PC-3 (cell line): ENCODE data around the gene PAK4. TPM values are rescaled to one million over a fixed set of nuclear protein-coding genes. Genes with fewer than 3 reads are reported as not detected.
A peak's percentile ranks its signal among the peaks of the same experiment; 100 is the strongest.

ENCODE experiments used
- ATAC-seq: fragments of 200-7000 bp; cut with Tn5 transposase; 2 replicates; pipeline ENCODE4 v1.9.1; 2020; ENCODE audit warnings: mild to moderate bottlenecking, moderate library complexity
- BruUV-seq: library from RNA; stranded (reverse); fragments of 400-500 nt; replicated peaks from 2 replicates; lab custom pipeline; 2021; lab: Mats Ljungman, UMichigan
- CTCF ChIA-PET: fragments of 300-600 bp; sonication (Branson Sonifier 250); formaldehyde crosslinking; loops from one replicate; lab custom pipeline; 2022; ENCODE audit warnings: antibody characterized with exemption; lab: Charles Lee
- POLR2A ChIA-PET: fragments of 300-600 bp; sonication (Branson Sonifier 250); formaldehyde crosslinking; loops from one replicate; lab custom pipeline; 2022; ENCODE audit warnings: antibody characterized with exemption; ENCODE audit not compliant: unreplicated experiment; lab: Charles Lee
- DNase-seq: peaks from one replicate; pipeline ENCODE4 v3.0.0-alpha.2; 2015
- H2AFZ ChIP-seq: fragments of 300-600 bp; sonication (generic); 2 replicates; pipeline ENCODE4 v1.6.0; 2016; ENCODE audit warnings: antibody characterized with exemption, low read length
- H3F3A ChIP-seq: fragments of 300-600 bp; sonication (generic); one replicate; pipeline ENCODE4 v1.6.0; 2017; ENCODE audit warnings: antibody characterized with exemption, low read length, control low read depth, mild to moderate bottlenecking; ENCODE audit not compliant: unreplicated experiment
- H3K27ac ChIP-seq: fragments of 300-600 bp; sonication (generic); 2 replicates; pipeline ENCODE4 v1.5.1; 2016; ENCODE audit warnings: mild to moderate bottlenecking, low read length
- H3K27me3 ChIP-seq: fragments of 300-600 bp; sonication (generic); 2 replicates; pipeline ENCODE4 v1.6.1; 2016; ENCODE audit warnings: low read length, mixed read lengths
- H3K36me3 ChIP-seq: fragments of 300-600 bp; sonication (generic); 2 replicates; pipeline ENCODE4 v1.6.1; 2016; ENCODE audit warnings: low read depth, mixed run types, low read length, mixed read lengths
- H3K4me1 ChIP-seq: fragments of 300-600 bp; sonication (generic); 2 replicates; pipeline ENCODE4 v1.5.1; 2016; ENCODE audit warnings: low read length; ENCODE audit not compliant: insufficient read depth
- H3K4me2 ChIP-seq: fragments of 300-600 bp; sonication (generic); 2 replicates; pipeline ENCODE4 v1.6.0; 2016; ENCODE audit warnings: low read length
- H3K4me3 ChIP-seq: fragments of 300-600 bp; sonication (generic); 2 replicates; pipeline ENCODE4 v1.5.1; 2016; ENCODE audit warnings: mild to moderate bottlenecking, low read length, mixed read lengths
- H3K79me2 ChIP-seq: fragments of 300-600 bp; sonication (generic); 2 replicates; pipeline ENCODE4 v1.6.1; 2017; ENCODE audit warnings: low read length, mixed read lengths
- H3K9ac ChIP-seq: fragments of 300-600 bp; sonication (generic); 2 replicates; pipeline ENCODE4 v1.6.0; 2016; ENCODE audit warnings: mild to moderate bottlenecking, low read length
- H3K9me2 ChIP-seq: fragments of 300-600 bp; sonication (generic); replicated peaks from 2 replicates; pipeline ENCODE4 v1.6.1; 2016; ENCODE audit warnings: mixed run types, low read length, mixed read lengths
- H3K9me3 ChIP-seq: fragments of 300-600 bp; sonication (generic); 2 replicates; pipeline ENCODE4 v1.6.1; 2016; ENCODE audit warnings: low read length, mixed read lengths
- H4K20me1 ChIP-seq: fragments of 300-600 bp; sonication (generic); 2 replicates; pipeline ENCODE4 v1.6.1; 2016; ENCODE audit warnings: low read length, mixed read lengths
- CTCF ChIP-seq: fragments of 300-600 bp; sonication (generic); conservative IDR thresholded peaks from 2 replicates; pipeline ENCODE4 v1.5.1; 2017; ENCODE audit warnings: antibody characterized with exemption, low read depth, mild to moderate bottlenecking, low read length
- EZH2 ChIP-seq: fragments of 300-600 bp; sonication (generic); IDR thresholded peaks from one replicate; pipeline ENCODE4 v1.6.1; 2017; ENCODE audit warnings: antibody characterized with exemption, mild to moderate bottlenecking, low read length; ENCODE audit not compliant: unreplicated experiment
- EZH2phosphoT487 ChIP-seq: fragments of 300-600 bp; sonication (generic); IDR thresholded peaks from 2 replicates; pipeline ENCODE4 v1.6.1; 2018; ENCODE audit warnings: mild to moderate bottlenecking, antibody characterized with exemption, low read length, borderline replicate concordance
- intact Hi-C: fragments of 100-400 bp; cut with micrococcal nuclease; formaldehyde crosslinking; loops from 2 replicates; pipeline ENCODE4 v1.9.0; 2023
- total RNA-seq: library from RNA; depleted of rRNA; stranded (reverse); fragments of >200 nt; gene quantifications from 2 replicates; pipeline ENCODE4 v1.2.3, GENCODE V29; 2014

Gene PAK4
- total RNA-seq, 1 experiment from 2014 or later = 13.5 TPM

- H3K9me3 ChIP-seq = no peaks in the 10 kb centered on the region
- ATAC-seq (no peak), DNase-seq (no peak)
- BruUV-seq = no TSS peak
- no peaks in the 10 kb centered on the region for H3K9me2 ChIP-seq
- no peak overlapping the region for H3K4me2 ChIP-seq
- no peak overlapping the region for H3K9ac ChIP-seq
- no peaks in the 10 kb centered on the region for H3K79me2 ChIP-seq
- no peak for TF ChIP-seq CTCF
- TF ChIP-seq EZH2phosphoT487 = no peak
- no peak for TF ChIP-seq EZH2
- H3K27me3 ChIP-seq = no peaks in the 10 kb centered on the region
- no peaks in the 10 kb centered on the region for H3F3A ChIP-seq
- POLR2A ChIA-PET = no interaction called here
- no peaks in the 10 kb centered on the region for H3K36me3 ChIP-seq
- no peak overlapping the region for H3K27ac ChIP-seq
- H2AFZ ChIP-seq = no peak overlapping the region
- no peaks in the 10 kb centered on the region for H4K20me1 ChIP-seq
- no peaks in the 10 kb centered on the region for H3K4me1 ChIP-seq
- intact Hi-C loops = no loop called here
- CTCF ChIA-PET = no interaction called here
- no peak overlapping the region for H3K4me3 ChIP-seq
Observed at GRCh38 chr19:39106194-39106593, 19.4 kb upstream of the PAK4 start.

GRCh38 chr19:39109641-39110040, 15.9 kb upstream of the PAK4 start:
- Histone ChIP-seq H3K36me3 (no peaks in the 10 kb centered on the region), H3K4me1 (peaks cover 11% of the 10 kb centered on the region), H3K4me2 (no peak overlapping the region), H3F3A (no peaks in the 10 kb centered on the region), H3K4me3 (no peak overlapping the region), H3K27me3 (no peaks in the 10 kb centered on the region), H3K9me3 (no peaks in the 10 kb centered on the region), H2AFZ (no peak overlapping the region), H3K9me2 (no peaks in the 10 kb centered on the region), H3K79me2 (no peaks in the 10 kb centered on the region), H3K9ac (no peak overlapping the region), H3K27ac (no peak overlapping the region), H4K20me1 (no peaks in the 10 kb centered on the region)
- ATAC-seq = no peak
- POLR2A ChIA-PET = no interaction called here
- no TSS peak for BruUV-seq
- DNase-seq = no peak
- no peak for TF ChIP-seq EZH2phosphoT487
- no peak for TF ChIP-seq CTCF
- no peak for TF ChIP-seq EZH2
- intact Hi-C loops = loop anchor here (5.0 to 10.0 kb wide), 2 partner anchors 55 to 147 kb away; no protein-coding TSS in a partner anchor
- CTCF ChIA-PET = interaction anchor here (0.8 kb wide), 1 partner anchor 36 kb away, joined by 3 read pairs; no protein-coding TSS in a partner anchor

- ATAC-seq (peak; percentile 33; the same call in 1 of the 2 replicates), DNase-seq (peak; percentile 61)
- H3K27ac ChIP-seq = peak overlapping the region; percentile 97; the same call in 1 of the 2 replicates
- H3K27me3 ChIP-seq = no peaks in the 10 kb centered on the region
- H3K79me2 ChIP-seq = no peaks in the 10 kb centered on the region
- intact Hi-C loops = loop anchor here (5.0 to 10.0 kb wide), 2 partner anchors 56 to 148 kb away; no protein-coding TSS in a partner anchor
- CTCF ChIA-PET = interaction anchor here (0.8 to 1.2 kb wide), 2 partner anchors 31 to 37 kb away, joined by 3 to 4 read pairs; no protein-coding TSS in a partner anchor
- no peak overlapping the region for H2AFZ ChIP-seq
- POLR2A ChIA-PET = no interaction called here
- no peaks in the 10 kb centered on the region for H3K9me3 ChIP-seq
- no TSS peak for BruUV-seq
- H3K9me2 ChIP-seq = no peaks in the 10 kb centered on the region
- no peak overlapping the region for H3K4me3 ChIP-seq
- no peak for TF ChIP-seq EZH2phosphoT487
- no peak for TF ChIP-seq EZH2
- peak; percentile 74 for TF ChIP-seq CTCF
- H4K20me1 ChIP-seq = no peaks in the 10 kb centered on the region
- H3K4me1 ChIP-seq = peaks cover 11% of the 10 kb centered on the region
- no peaks in the 10 kb centered on the region for H3K36me3 ChIP-seq
- H3K9ac ChIP-seq = no peak overlapping the region
- no peak overlapping the region for H3K4me2 ChIP-seq
- no peaks in the 10 kb centered on the region for H3F3A ChIP-seq
Observed at GRCh38 chr19:39110263-39110967, 15.2 kb upstream of the PAK4 start.
